Measurements from ENCODE around the gene AP5S1.
A peak's percentile ranks its signal among the peaks of the same experiment; 100 is the strongest.

AP5S1 gene, protein sequence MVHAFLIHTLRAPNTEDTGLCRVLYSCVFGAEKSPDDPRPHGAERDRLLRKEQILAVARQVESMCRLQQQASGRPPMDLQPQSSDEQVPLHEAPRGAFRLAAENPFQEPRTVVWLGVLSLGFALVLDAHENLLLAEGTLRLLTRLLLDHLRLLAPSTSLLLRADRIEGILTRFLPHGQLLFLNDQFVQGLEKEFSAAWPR

DNA sequence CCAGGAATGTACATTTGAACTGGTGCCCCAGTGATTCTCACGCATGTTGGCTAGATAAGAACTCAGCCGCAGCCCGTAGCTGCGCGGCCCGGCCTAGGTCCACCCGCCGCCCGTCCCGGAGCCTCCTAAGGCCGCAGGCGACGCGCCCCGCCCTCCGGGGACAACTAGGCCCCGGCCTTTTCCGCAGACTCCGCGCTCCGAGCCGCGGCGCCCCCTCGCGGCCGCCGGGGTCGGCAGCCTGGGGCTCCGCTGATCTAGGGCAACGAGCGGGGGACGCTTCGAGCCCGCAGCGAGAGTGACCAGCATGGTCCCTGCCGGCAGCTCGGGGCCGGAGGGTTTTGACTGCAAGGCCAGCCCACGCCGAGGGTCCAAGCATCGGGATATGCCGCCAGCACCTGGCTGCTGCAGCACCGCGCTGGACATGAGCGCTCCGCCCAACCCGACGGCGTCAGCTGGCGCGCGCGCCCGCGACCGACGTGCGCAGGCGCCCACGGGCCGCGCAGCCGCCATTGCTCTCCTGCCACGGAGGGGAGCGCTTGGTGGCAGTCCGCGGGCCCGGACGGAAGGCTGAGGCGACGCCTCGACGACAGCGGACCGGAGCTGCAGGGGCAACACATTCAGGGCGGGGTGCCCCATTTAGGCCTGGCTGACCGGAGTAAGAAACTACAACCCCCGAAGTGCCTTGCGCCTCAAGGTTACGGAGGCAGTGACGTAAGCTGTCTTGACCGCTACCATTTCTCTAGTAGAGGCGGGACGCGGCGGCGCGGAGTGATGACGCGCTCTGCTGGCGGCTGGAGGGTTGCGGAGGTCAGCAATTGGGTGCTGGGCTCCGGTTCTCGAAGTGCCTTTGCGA is at the start of gene AP5S1:
TSS of gene AP5S1 (plus strand) at position 500 of the 853 bp plus-strand sequence. CDS start 1,571 bp downstream, outside the sequence.
- H3K4me3 ChIP-seq (ENCODE audit: low read length) = peak within 1 kb of the TSS; percentile 91
- TF ChIP-seq, protein P1, sequence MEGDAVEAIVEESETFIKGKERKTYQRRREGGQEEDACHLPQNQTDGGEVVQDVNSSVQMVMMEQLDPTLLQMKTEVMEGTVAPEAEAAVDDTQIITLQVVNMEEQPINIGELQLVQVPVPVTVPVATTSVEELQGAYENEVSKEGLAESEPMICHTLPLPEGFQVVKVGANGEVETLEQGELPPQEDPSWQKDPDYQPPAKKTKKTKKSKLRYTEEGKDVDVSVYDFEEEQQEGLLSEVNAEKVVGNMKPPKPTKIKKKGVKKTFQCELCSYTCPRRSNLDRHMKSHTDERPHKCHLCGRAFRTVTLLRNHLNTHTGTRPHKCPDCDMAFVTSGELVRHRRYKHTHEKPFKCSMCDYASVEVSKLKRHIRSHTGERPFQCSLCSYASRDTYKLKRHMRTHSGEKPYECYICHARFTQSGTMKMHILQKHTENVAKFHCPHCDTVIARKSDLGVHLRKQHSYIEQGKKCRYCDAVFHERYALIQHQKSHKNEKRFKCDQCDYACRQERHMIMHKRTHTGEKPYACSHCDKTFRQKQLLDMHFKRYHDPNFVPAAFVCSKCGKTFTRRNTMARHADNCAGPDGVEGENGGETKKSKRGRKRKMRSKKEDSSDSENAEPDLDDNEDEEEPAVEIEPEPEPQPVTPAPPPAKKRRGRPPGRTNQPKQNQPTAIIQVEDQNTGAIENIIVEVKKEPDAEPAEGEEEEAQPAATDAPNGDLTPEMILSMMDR (conservative IDR thresholded peaks at IDR 0.05; ENCODE audit: low read length) = peak; percentile 60
- DNase-seq (ENCODE audit: low read depth) = peak; percentile 95

DNA sequence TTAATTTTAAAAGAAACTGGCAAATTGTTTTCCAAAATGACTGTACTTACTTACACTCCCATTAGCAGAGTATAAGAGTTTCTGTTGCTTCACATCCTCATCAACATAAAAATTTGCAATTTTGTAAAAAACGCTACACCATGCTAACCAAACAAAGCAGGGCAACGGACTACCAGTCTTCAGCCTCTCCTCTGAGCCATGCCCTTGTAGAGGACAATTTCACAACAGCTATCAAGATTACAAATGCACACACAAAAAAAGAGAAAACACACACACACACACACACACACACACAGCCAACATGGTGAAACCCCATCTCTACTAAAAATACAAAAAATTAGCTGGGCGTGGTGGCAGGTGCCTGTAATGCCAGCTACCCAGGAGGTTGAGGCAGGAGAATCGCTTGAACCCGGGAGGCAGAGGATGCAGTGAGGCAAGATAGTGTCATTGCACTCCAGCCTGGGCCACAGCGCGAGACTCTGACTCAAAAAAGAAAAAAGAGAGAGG is 48.7 kb upstream of the AP5S1 start:
- DNase-seq (ENCODE audit: low read depth) = no peak
- TF ChIP-seq, protein P1 (conservative IDR thresholded peaks at IDR 0.05; ENCODE audit: low read length) = no peak
- no peak overlapping the region for H3K4me3 ChIP-seq (ENCODE audit: low read length)

DNA sequence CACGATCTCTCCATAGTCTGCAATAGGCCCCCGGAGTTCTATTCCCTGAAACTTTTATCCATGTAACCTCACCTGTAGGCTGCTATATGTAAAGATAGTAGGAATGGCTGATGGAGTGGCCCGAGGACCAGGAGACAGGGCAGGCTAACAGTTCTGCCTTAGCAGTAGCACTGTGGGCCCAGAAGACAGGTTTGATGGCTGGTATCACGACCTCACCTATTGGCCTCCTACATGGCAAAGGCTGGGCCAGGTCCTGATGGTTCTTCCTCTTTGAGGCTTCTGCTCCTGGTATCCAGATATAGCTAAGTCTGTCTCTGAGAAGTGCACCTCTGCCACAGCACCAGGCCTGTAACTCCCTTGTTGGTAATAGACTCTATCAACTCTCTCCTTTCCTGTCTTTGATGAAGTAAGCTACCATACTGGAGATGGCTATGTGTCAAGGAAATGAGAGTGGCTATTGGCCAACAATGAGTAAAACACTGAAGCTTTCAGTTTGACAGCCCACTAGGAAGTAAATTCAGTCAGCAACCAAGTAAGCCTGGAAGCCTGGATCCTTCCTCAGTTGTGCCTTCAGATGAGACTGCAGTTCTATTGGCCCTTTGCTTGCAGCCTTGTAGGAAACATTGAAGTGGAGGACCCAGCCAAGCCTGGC is 44.8 kb upstream of the AP5S1 start:
- DNase-seq (ENCODE audit: low read depth) = no peak
- TF ChIP-seq, protein P1 (conservative IDR thresholded peaks at IDR 0.05; ENCODE audit: low read length) = no peak
- no peak overlapping the region for H3K4me3 ChIP-seq (ENCODE audit: low read length)

DNA sequence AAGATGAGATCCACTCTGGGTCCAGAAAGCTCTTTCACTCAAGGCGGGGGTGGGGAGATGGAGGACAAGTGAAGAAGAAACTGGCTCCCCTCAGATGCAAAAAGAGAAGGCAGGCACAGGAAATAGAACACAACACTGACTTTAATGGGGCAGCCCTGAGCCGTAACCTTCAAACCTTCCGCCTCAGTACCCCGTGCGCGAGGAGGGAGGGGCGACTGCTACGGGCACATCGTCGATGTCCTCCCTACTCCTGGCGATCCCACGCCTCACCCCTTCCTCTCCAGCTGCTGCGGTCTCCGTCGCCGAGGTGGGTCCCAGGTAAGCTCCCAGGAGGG is 43.0 kb upstream of the AP5S1 start:
- DNase-seq (ENCODE audit: low read depth) = no peak
- TF ChIP-seq, protein P1 (conservative IDR thresholded peaks at IDR 0.05; ENCODE audit: low read length) = no peak
- peak overlapping the region; percentile 66 for H3K4me3 ChIP-seq (ENCODE audit: low read length)

DNA sequence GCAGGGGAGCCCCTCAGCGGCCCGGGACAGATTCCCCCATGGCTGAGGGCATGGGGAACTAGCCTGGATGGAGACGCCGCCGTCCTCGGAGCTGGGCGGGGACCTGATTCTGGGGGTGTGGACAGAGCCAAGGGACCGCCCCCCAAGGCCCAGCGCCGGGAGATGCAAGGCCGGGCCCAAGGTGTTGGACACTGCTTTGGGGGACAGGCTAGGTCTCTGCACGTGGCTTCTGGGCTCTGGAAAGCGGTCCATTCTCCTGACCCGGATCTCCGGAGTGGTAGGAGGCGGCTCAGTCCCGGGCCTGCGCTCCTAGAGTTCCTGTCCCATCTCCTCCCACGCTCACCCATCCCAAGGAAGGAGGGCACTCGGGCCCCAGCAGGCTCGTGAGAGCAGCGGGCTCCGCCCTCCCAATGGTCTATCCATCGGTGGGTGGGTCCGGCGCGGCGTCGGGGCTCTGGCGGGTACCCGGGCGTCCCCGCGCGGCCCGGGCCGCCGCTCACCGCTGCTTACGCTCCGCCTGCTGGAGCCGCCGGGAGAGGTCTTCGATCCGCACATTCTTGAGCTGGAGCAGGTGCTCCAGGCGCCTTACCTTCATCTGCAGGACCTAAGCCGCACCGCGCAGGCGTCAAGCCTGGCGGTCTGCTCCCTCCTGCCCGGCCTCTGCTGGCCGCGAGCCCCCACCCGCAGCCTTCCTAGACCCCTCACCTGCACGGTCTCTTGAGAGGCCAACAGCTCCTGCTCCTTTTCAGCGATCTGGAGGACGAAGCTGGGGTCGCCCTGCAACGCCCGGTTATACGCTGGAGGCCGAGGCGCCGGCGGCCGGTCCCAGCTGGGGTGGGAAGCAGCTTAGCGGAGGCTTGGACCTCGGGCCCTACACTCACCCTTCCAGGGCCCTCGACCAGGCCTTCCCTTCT is 42.4 kb upstream of the AP5S1 start:
- TF ChIP-seq, protein P1 (conservative IDR thresholded peaks at IDR 0.05; ENCODE audit: low read length) = no peak
- H3K4me3 ChIP-seq (ENCODE audit: low read length) = peak overlapping the region; percentile 66
- peak; percentile 36 for DNase-seq (ENCODE audit: low read depth)

DNA sequence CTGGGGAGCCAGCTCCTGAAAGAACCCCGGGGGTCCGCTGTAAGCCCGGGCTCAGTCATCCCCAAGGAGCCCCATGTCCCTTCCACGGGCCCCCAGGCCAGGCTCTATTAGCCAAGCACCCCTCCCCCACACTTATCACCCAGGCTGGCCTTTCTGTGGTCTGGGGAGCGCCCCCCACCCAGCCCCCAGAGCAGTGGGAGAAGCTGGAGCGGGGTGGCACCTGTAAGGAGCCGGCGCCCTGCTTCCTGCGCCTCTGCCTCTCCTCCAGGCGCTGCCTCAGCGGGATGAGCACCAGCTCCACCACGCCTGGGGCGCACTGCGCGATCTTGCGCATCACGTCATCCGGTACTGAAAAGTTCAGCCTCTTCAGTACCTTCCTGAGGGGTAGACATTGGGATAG is 41.4 kb upstream of the AP5S1 start:
- H3K4me3 ChIP-seq (ENCODE audit: low read length) = no peak overlapping the region
- TF ChIP-seq, protein P1 (conservative IDR thresholded peaks at IDR 0.05; ENCODE audit: low read length) = no peak
- no peak for DNase-seq (ENCODE audit: low read depth)

Measured in AG10803 (cell line).